HEK293 (cell line): ENCODE data around the gene KEAP1.

Source experiments
- CTCF ChIA-PET: fragments of 350-600 bp; formaldehyde crosslinking; extraction: SDS; loops from one replicate; lab custom pipeline; 2021; ENCODE audit warnings: antibody characterized with exemption; lab: Yijun Ruan, JAX
- POLR2A ChIA-PET: fragments of 300-600 bp; formaldehyde crosslinking; extraction: SDS; loops from one replicate; lab custom pipeline; 2020; ENCODE audit warnings: antibody characterized with exemption, inconsistent platforms; lab: Yijun Ruan, JAX
- H3K27ac ChIP-seq: fragments of 200-500 bp; sonication (Bioruptor generic); 2 replicates; pipeline ENCODE4 v1.5.1; 2014; ENCODE audit warnings: low read depth, low read length, control low read depth, inconsistent platforms; ENCODE audit errors: extremely low read depth
- H3K36me3 ChIP-seq, 2 experiments: fragments of 200-500 bp in 1 of 2; sonication (Bioruptor generic) in 1 of 2; 1 replicate in 1 of 2; 2 replicates in 1 of 2; pipeline ENCODE4 v1.5.1; 2014 to 2017; ENCODE audit warnings: inconsistent platforms in 2 of 2, low read length in 2 of 2; ENCODE audit not compliant: control insufficient read depth in 2 of 2, insufficient read depth in 1 of 2
- H3K4me1 ChIP-seq: fragments of 200-500 bp; sonication (Bioruptor generic); 2 replicates; pipeline ENCODE4 v1.5.1; 2014; ENCODE audit warnings: mild to moderate bottlenecking, low read length, inconsistent platforms; ENCODE audit not compliant: control insufficient read depth, insufficient read depth
- H3K4me3 ChIP-seq: 2 replicates; pipeline ENCODE4 v1.5.1; 2011; ENCODE audit warnings: low read depth, mild to moderate bottlenecking, control low read depth, low read length, moderate library complexity
- H3K9me3 ChIP-seq: fragments of 200-500 bp; sonication (Bioruptor generic); 2 replicates; pipeline ENCODE4 v1.5.1; 2014; ENCODE audit warnings: low read depth, low read length, inconsistent platforms; ENCODE audit not compliant: control insufficient read depth, insufficient read depth
- BCL11A ChIP-seq: fragments of 450-650 bp; formaldehyde crosslinking; IDR thresholded peaks from 2 replicates; pipeline ENCODE4 v1.5.1; 2016; ENCODE audit warnings: low read depth, missing biosample characterization, missing genetic modification characterization
- CTCF ChIP-seq: fragments of 450-650 bp; formaldehyde crosslinking; IDR thresholded peaks from 2 replicates; pipeline ENCODE4 v1.5.1; 2016; ENCODE audit warnings: missing biosample characterization, missing genetic modification characterization
- GLIS1 ChIP-seq: fragments of 450-650 bp; formaldehyde crosslinking; IDR thresholded peaks from 2 replicates; pipeline ENCODE4 v1.5.1; 2016; ENCODE audit warnings: missing biosample characterization, missing genetic modification characterization
- GLIS2 ChIP-seq: fragments of 450-650 bp; formaldehyde crosslinking; IDR thresholded peaks from 2 replicates; pipeline ENCODE4 v1.5.1; 2016; ENCODE audit warnings: missing biosample characterization, missing genetic modification characterization
- MYNN ChIP-seq: fragments of 450-650 bp; formaldehyde crosslinking; IDR thresholded peaks from 2 replicates; pipeline ENCODE4 v1.5.1; 2016; ENCODE audit warnings: missing biosample characterization, missing genetic modification characterization, borderline replicate concordance
- PATZ1 ChIP-seq: fragments of 450-650 bp; formaldehyde crosslinking; IDR thresholded peaks from 2 replicates; pipeline ENCODE4 v1.5.1; 2016; ENCODE audit warnings: missing biosample characterization, missing genetic modification characterization
- PRDM10 ChIP-seq: fragments of 450-650 bp; formaldehyde crosslinking; IDR thresholded peaks from 2 replicates; pipeline ENCODE4 v1.5.1; 2016; ENCODE audit warnings: missing biosample characterization, missing genetic modification characterization
- WT1 ChIP-seq: fragments of 450-650 bp; formaldehyde crosslinking; IDR thresholded peaks from 2 replicates; pipeline ENCODE4 v1.5.1; 2016; ENCODE audit warnings: missing biosample characterization, missing genetic modification characterization
- ZBTB8A ChIP-seq: fragments of 450-650 bp; formaldehyde crosslinking; IDR thresholded peaks from 2 replicates; pipeline ENCODE4 v1.5.1; 2016; ENCODE audit warnings: missing biosample characterization, missing genetic modification characterization
- ZFP3 ChIP-seq: fragments of 450-650 bp; formaldehyde crosslinking; IDR thresholded peaks from 2 replicates; pipeline ENCODE4 v1.5.1; 2016; ENCODE audit warnings: low read depth, missing biosample characterization, missing genetic modification characterization
- ZIC2 ChIP-seq: fragments of 450-650 bp; formaldehyde crosslinking; IDR thresholded peaks from 2 replicates; pipeline ENCODE4 v1.5.1; 2016; ENCODE audit warnings: missing biosample characterization, missing genetic modification characterization
- ZNF248 ChIP-seq: fragments of 450-650 bp; formaldehyde crosslinking; IDR thresholded peaks from 2 replicates; pipeline ENCODE4 v1.5.1; 2017; ENCODE audit warnings: missing biosample characterization, missing genetic modification characterization
- ZNF391 ChIP-seq: fragments of 450-650 bp; formaldehyde crosslinking; IDR thresholded peaks from 2 replicates; pipeline ENCODE4 v1.5.1; 2016; ENCODE audit warnings: low read depth, missing biosample characterization, missing genetic modification characterization, borderline replicate concordance
- ZNF433 ChIP-seq: fragments of 450-650 bp; formaldehyde crosslinking; IDR thresholded peaks from 2 replicates; pipeline ENCODE4 v1.5.1; 2016; ENCODE audit warnings: missing biosample characterization, missing genetic modification characterization, low read depth
- ZNF449 ChIP-seq: fragments of 450-650 bp; formaldehyde crosslinking; IDR thresholded peaks from 2 replicates; pipeline ENCODE4 v1.5.1; 2017; ENCODE audit warnings: missing biosample characterization, mild to moderate bottlenecking, missing genetic modification characterization, moderate library complexity
- ZNF513 ChIP-seq: fragments of 450-650 bp; IDR thresholded peaks from 2 replicates; pipeline ENCODE4 v1.5.1; 2018; ENCODE audit warnings: missing biosample characterization, missing genetic modification characterization
- ZNF549 ChIP-seq: fragments of 450-650 bp; IDR thresholded peaks from 2 replicates; pipeline ENCODE4 v1.5.1; 2018; ENCODE audit warnings: missing biosample characterization, missing genetic modification characterization, mild to moderate bottlenecking, inconsistent platforms, moderate library complexity
- ZNF558 ChIP-seq: fragments of 450-650 bp; formaldehyde crosslinking; IDR thresholded peaks from 2 replicates; pipeline ENCODE4 v1.5.1; 2016; ENCODE audit warnings: missing biosample characterization, missing genetic modification characterization
- ZNF639 ChIP-seq: fragments of 450-650 bp; formaldehyde crosslinking; IDR thresholded peaks from 2 replicates; pipeline ENCODE4 v1.5.1; 2016; ENCODE audit warnings: missing biosample characterization, missing genetic modification characterization
- ZNF654 ChIP-seq: fragments of 450-650 bp; formaldehyde crosslinking; IDR thresholded peaks from 2 replicates; pipeline ENCODE4 v1.5.1; 2016; ENCODE audit warnings: low read depth, missing biosample characterization, missing genetic modification characterization
- ZNF660 ChIP-seq: fragments of 450-650 bp; IDR thresholded peaks from 2 replicates; pipeline ENCODE4 v1.5.1; 2018; ENCODE audit warnings: missing biosample characterization, mild to moderate bottlenecking, missing genetic modification characterization
- ZNF701 ChIP-seq: fragments of 450-650 bp; formaldehyde crosslinking; IDR thresholded peaks from 2 replicates; pipeline ENCODE4 v1.5.1; 2016; ENCODE audit warnings: missing biosample characterization, missing genetic modification characterization
- ZNF777 ChIP-seq: fragments of 450-650 bp; formaldehyde crosslinking; IDR thresholded peaks from 2 replicates; pipeline ENCODE4 v1.5.1; 2017; ENCODE audit warnings: missing biosample characterization, missing genetic modification characterization, borderline replicate concordance
- ZNF785 ChIP-seq: fragments of 450-650 bp; formaldehyde crosslinking; IDR thresholded peaks from 2 replicates; pipeline ENCODE4 v1.5.1; 2016; ENCODE audit warnings: missing biosample characterization, missing genetic modification characterization
- ZNF791 ChIP-seq: fragments of 450-650 bp; formaldehyde crosslinking; IDR thresholded peaks from 2 replicates; pipeline ENCODE4 v1.5.1; 2016; ENCODE audit warnings: missing biosample characterization, missing genetic modification characterization
- ZNF830 ChIP-seq: fragments of 450-650 bp; IDR thresholded peaks from 2 replicates; pipeline ENCODE4 v1.5.0; 2018; ENCODE audit warnings: missing biosample characterization, missing genetic modification characterization, low read depth, mild to moderate bottlenecking, moderate library complexity
- ZSCAN23 ChIP-seq: fragments of 450-650 bp; formaldehyde crosslinking; IDR thresholded peaks from 2 replicates; pipeline ENCODE4 v1.5.1; 2016; ENCODE audit warnings: missing biosample characterization, missing genetic modification characterization

Gene KEAP1

GRCh38 chr19:10510301-10510802 is 7.2 kb upstream of the KEAP1 start:
- peaks cover 0 to 8% of the 10 kb centered on the region in 2 experiments; a peak in 1 of 3 replicates for H3K36me3 ChIP-seq
- no peaks in the 10 kb centered on the region for H3K9me3 ChIP-seq
- ChIA-PET POLR2A (interaction anchor here (0.6 kb wide), 1 partner anchor 107 kb away, joined by 3 read pairs; the partner anchor contains the start of gene CDC37), CTCF (interaction anchor here (0.6 to 1.6 kb wide), 10 partner anchors 9 to 190 kb away, joined by 3 to 4 read pairs (median 3); no protein-coding TSS in a partner anchor)
- H3K4me1 ChIP-seq = no peaks in the 10 kb centered on the region
- H3K4me3 ChIP-seq = no peak overlapping the region
- no peak overlapping the region for H3K27ac ChIP-seq
- TF ChIP-seq GLIS1 (tag by site-specific recombination) = peak; percentile 71
- no peak for TF ChIP-seq ZSCAN23 (tag by site-specific recombination)
- no peak for TF ChIP-seq ZNF830 (tag by site-specific recombination)
- TF ChIP-seq ZNF639 (tag by site-specific recombination) = no peak
- no peak for TF ChIP-seq BCL11A (tag by site-specific recombination)
- no peak for TF ChIP-seq ZNF391 (tag by site-specific recombination)
- no peak for TF ChIP-seq ZNF558
- TF ChIP-seq PRDM10 = peak; percentile 56
- no peak for TF ChIP-seq ZNF549 (tag by site-specific recombination)
- TF ChIP-seq ZNF449 = no peak
- no peak for TF ChIP-seq MYNN (tag by site-specific recombination)
- no peak for TF ChIP-seq WT1 (tag by site-specific recombination)
- TF ChIP-seq ZNF701 (tag by site-specific recombination) = no peak
- TF ChIP-seq ZNF513 (tag by site-specific recombination) = no peak
- peak; percentile 30; the same call in 1 of the 2 replicates for TF ChIP-seq CTCF (tag by site-specific recombination)
- TF ChIP-seq ZNF777 (tag by site-specific recombination) = no peak
- TF ChIP-seq GLIS2 (tag by site-specific recombination) = peak; percentile 54; the same call in 1 of the 2 replicates
- TF ChIP-seq PATZ1 (tag by site-specific recombination) = peak; percentile 75
- TF ChIP-seq ZNF433 (tag by site-specific recombination) = no peak
- no peak for TF ChIP-seq ZNF248 (tag by site-specific recombination)
- TF ChIP-seq ZNF791 (tag by site-specific recombination) = no peak
- TF ChIP-seq ZNF785 (tag by site-specific recombination) = no peak
- TF ChIP-seq ZNF660 (tag by site-specific recombination) = no peak
- TF ChIP-seq ZFP3 (tag by site-specific recombination) = no peak
- TF ChIP-seq ZIC2 (tag by site-specific recombination) = 0 out of 2 replicates have a peak, but pooled peaks have one; percentile 14
- TF ChIP-seq ZNF654 = peak; percentile 11; the same call in 1 of the 2 replicates
- peak; percentile 11; the same call in 1 of the 2 replicates for TF ChIP-seq ZBTB8A (tag by site-specific recombination)
